Measurements from ENCODE around the gene PSD. TPM values are rescaled to one million over a fixed set of nuclear protein-coding genes. Genes with fewer than 3 reads are reported as not detected.

PSD gene
- total and polyA plus RNA-seq, 12 donors, result 0.19 to 1.5 (median 0.42) TPM; not detected in 1

DNA sequence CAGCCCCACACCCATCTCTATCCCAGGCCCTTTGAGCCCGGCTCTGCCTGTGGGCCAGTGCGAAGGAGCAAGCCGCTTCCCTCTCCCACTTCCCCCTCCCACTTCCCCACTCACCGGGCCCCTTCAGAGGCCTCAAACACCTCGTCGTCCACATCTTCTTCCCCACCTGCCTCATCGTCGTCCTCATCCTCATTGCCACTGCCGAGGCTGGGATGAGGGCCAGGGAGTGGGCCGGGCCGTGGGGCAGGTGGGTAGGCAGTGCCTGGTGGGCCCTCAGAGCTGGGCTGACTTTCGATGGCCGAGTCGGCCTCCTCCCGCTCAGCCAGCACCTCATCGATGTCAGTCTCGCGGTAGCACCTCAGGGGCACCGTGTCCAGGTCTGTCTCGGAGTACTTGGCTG is 3.8 kb downstream of the PSD start:
- Histone ChIP-seq H3K27me3 (peaks cover 8 to 94% (median 90%) of the 10 kb centered on the region in 7 donors), H3K4me3 (no peak overlapping the region), H3K4me1 (peaks cover 5 to 23% (median 16%) of the 10 kb centered on the region in 9 donors), H3K9me3 (no peaks in the 10 kb centered on the region), H3K36me3 (no peaks in the 10 kb centered on the region), H3K27ac (no peak overlapping the region)
- 54 to 56% methylated on average over 20 of the region's 20 CpGs for WGBS, 2 donors
- ATAC-seq (no peak), DNase-seq (no peak)
- TF ChIP-seq CTCF (IDR thresholded peaks at IDR 0.05), result no peak
- intact Hi-C loops (cut with DNase I), result loop anchor here in 1 of 10 donors (10.0 kb wide), 1 partner anchor 170 kb away; no protein-coding TSS in a partner anchor

DNA sequence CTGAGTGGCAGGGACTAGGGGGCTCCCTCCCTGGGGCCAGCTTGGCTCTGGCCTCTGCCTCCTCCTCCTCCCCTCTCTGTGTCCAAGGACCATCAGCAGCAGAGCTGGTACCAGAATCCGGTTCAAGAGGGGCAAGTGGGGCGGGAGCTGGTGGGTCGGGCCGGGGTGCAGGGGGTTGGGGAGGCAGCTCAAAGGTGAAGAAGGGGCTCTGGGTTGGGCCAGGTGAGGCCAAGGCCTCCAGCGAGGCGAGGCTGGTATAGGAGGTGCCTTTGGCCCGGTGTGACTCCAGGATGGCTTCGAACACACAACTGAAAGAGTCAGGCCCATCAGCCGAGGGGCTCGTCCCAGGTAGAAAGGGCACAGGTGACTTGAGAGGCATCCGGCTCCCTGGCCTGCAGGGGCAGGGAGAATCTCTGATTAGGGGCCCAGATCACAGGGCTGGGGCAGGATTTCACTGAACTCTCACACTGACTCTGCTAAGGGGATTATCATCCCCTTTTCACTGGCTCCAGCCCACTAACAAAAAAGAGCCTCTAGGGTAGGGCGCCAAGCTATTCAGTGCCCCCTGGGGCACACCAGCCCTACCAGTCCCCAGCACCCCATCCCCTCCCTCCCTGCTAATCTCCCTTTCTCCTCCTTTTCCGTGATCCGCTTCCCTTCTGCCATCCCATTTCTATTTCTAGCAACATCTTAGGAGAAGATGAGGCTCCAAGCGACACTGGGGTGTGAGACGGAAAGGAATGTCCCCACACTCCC is 4.6 kb downstream of the PSD start:
- WGBS, 2 donors, result 71 to 76% methylated on average over 15 to 16 of the region's 16 CpGs
- intact Hi-C loops (cut with DNase I), result loop anchor here in 1 of 10 donors (10.0 kb wide), 1 partner anchor 171 kb away; no protein-coding TSS in a partner anchor

DNA sequence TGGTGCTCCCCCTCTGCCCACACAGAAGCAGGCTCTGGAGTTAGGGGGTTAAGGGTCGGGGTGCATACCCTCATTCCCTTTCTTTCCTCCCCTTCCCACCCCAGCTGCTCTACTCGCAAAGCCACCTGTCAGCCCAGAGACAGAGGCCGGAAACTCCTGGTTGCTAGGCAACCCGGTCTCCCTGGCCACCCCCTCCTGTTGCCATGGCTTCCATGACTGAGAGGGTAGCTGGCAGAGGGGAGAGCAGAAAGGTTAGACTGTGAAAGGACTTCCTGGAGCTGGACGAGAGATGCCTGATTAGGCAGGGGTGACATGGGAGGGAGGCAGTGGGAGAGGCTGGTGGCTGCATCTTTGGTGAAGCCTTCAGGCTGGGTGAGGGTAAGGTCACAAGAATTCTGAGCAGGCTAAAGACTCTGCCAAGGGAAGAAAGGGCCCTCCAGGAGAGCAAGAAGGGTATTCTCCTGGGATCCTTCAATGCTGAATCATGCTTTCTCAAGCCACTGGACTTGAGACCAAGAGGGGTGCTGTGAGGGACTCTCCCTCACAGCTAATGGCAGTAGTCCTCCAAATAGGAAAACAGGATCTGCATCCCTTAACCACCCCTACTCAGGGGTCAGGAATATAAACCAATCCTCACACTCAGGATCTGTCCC is 5.4 kb downstream of the PSD start:
- TF ChIP-seq CTCF (IDR thresholded peaks at IDR 0.05), result no peak
- Histone ChIP-seq H3K4me1 (peaks cover 0 to 24% (median 13%) of the 10 kb centered on the region in 9 donors), H3K27ac (no peak overlapping the region), H3K36me3 (no peaks in the 10 kb centered on the region), H3K9me3 (no peaks in the 10 kb centered on the region), H3K4me3 (no peak overlapping the region), H3K27me3 (peaks cover 11 to 96% (median 95%) of the 10 kb centered on the region in 7 donors)
- no peak for ATAC-seq
- intact Hi-C loops (cut with DNase I), result loop anchor here in 1 of 10 donors (10.0 kb wide), 1 partner anchor 172 kb away; no protein-coding TSS in a partner anchor
- 15 to 17% methylated on average over 5 of the region's 5 CpGs for WGBS, 2 donors
- DNase-seq, result no peak

More for the DNA sequence above, 4.6 kb downstream of the PSD start:
- H3K36me3 ChIP-seq, result no peaks in the 10 kb centered on the region
- H3K9me3 ChIP-seq, result no peaks in the 10 kb centered on the region
- no peak for TF ChIP-seq CTCF (IDR thresholded peaks at IDR 0.05)
- H3K4me3 ChIP-seq, result no peak overlapping the region
- DNase-seq (no peak), ATAC-seq (no peak)
- H3K27ac ChIP-seq, result no peak overlapping the region
- H3K27me3 ChIP-seq, result peaks cover 8 to 98% (median 96%) of the 10 kb centered on the region in 7 donors
- peaks cover under 1 to 22% (median 12%) of the 10 kb centered on the region in 9 donors for H3K4me1 ChIP-seq

- H3K27ac ChIP-seq, result no peak overlapping the region
- no peaks in the 10 kb centered on the region for H3K36me3 ChIP-seq
- H3K9me3 ChIP-seq, result no peaks in the 10 kb centered on the region
- peaks cover 13 to 98% (median 92%) of the 10 kb centered on the region in 7 donors for H3K27me3 ChIP-seq
- H3K4me3 ChIP-seq, result no peak overlapping the region
- H3K4me1 ChIP-seq, result peaks cover 0 to 24% (median 13%) of the 10 kb centered on the region in 9 donors
- DNase-seq, result no peak
- intact Hi-C loops (cut with DNase I), result loop anchor here in 1 of 10 donors (10.0 kb wide), 1 partner anchor 173 kb away; no protein-coding TSS in a partner anchor
- no peak for ATAC-seq
- TF ChIP-seq CTCF (IDR thresholded peaks at IDR 0.05), result no peak
- WGBS, 2 donors, result 88 to 91% methylated on average over 10 of the region's 10 CpGs
Observed at GRCh38 chr10:102412293-102412692, 6.3 kb downstream of the PSD start.

Data from heart right ventricle (tissue), 16 donors.